HG03439 (cell line): ENCODE results near the gene MADD.

Experiments used
- ATAC-seq: cut with Tn5 transposase; IDR thresholded peaks from one replicate; pipeline ENCODE4 v1.9.1; 2021; ENCODE audit warnings: mild to moderate bottlenecking, moderate library complexity; ENCODE audit not compliant: unreplicated experiment

Gene MADD

GRCh38 chr11:47249378-47249715 is 20.6 kb upstream of the MADD start:
- no peak for ATAC-seq

- no peak for ATAC-seq
Observed at GRCh38 chr11:47251751-47252150, 18.2 kb upstream of the MADD start.

- no peak for ATAC-seq
Observed at GRCh38 chr11:47253660-47254059, 16.3 kb upstream of the MADD start.

GRCh38 chr11:47254386-47254785 is 15.5 kb upstream of the MADD start:
- ATAC-seq = no peak

- no peak for ATAC-seq
Observed at GRCh38 chr11:47256374-47256773, 13.6 kb upstream of the MADD start.

GRCh38 chr11:47257177-47257516 is 12.8 kb upstream of the MADD start:
- no peak for ATAC-seq

GRCh38 chr11:47257517-47258316 is 12.2 kb upstream of the MADD start, which contains the start of gene NR1H3:
Gene NR1H3 (plus strand): TSS chr11:47257996. CDS start chr11:47259217, 1,221 bp downstream.
- no peak for ATAC-seq

GRCh38 chr11:47258317-47258902 is 11.5 kb upstream of the MADD start:
- ATAC-seq = no peak

GRCh38 chr11:47259232-47259977 is 10.5 kb upstream of the MADD start:
- no peak for ATAC-seq

- no peak for ATAC-seq
Observed at GRCh38 chr11:47260366-47260765, 9.6 kb upstream of the MADD start.

GRCh38 chr11:47261291-47261800 is 8.6 kb upstream of the MADD start:
- no peak for ATAC-seq

- no peak for ATAC-seq
Observed at GRCh38 chr11:47264119-47264518, 5.8 kb upstream of the MADD start.

- no peak for ATAC-seq
Observed at GRCh38 chr11:47264521-47264920, 5.4 kb upstream of the MADD start.

- no peak for ATAC-seq
Observed at GRCh38 chr11:47267876-47268275, 2.1 kb upstream of the MADD start.

GRCh38 chr11:47268448-47269001 is 1.4 kb upstream of the MADD start:
- no peak for ATAC-seq

GRCh38 chr11:47269002-47269828 is 718 bp upstream of the MADD start:
- ATAC-seq = peak; percentile 53

GRCh38 chr11:47270331-47271271 is 668 bp downstream of the MADD start:
- no peak for ATAC-seq

GRCh38 chr11:47271328-47271727 is 1.4 kb downstream of the MADD start:
- no peak for ATAC-seq

GRCh38 chr11:47271961-47272661 is 2.2 kb downstream of the MADD start:
- ATAC-seq = no peak
